Measurements from ENCODE around the gene TCEAL9. TPM values are rescaled to one million over a fixed set of nuclear protein-coding genes. Genes with fewer than 3 reads are reported as not detected.

The TCEAL9 gene
- total RNA-seq, 3 donors from 2014 or later (not counting 1 experiment from before 2014, with no cell fraction given) = 0.40 TPM; not detected in 2

DNA sequence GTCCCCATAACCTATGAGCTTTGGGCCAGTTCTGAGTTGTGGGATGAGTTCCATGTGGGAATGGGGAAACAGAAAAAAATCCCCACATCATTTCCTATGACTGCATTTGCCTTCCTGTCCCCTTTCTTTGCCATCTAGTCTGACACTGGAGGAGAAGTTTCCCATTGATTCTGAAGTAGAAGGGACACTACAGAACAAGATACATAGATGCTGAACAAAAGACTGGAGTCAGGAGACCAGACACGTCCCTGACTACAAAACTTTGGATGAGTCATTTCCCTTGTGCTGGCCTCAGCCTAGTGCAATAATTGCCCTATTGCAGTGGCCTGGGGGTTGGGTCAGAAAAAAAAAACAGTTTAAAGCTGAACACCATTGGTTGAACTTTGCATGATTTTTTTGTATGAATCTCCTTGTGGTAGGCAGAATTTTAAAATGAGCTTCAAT is 42.1 kb downstream of the TCEAL9 start:
- Mint-ChIP-seq H3K4me3 (no peak overlapping the region), H3K9me3 (no peaks in the 10 kb centered on the region), H3K4me1 (no peaks in the 10 kb centered on the region), H3K36me3 (no peaks in the 10 kb centered on the region), H3K27ac (no peak overlapping the region), H3K27me3 (ENCODE audit: low read depth in 2 of 2) (peaks cover 0 to 14% of the 10 kb centered on the region in 2 donors)
- no peak for DNase-seq
- WGBS (ENCODE audit: insufficient coverage) = 0% methylated on average over 1 of the region's 1 CpG
- Histone ChIP-seq H3K27ac (ENCODE audit: low read length) (no peak overlapping the region), H3K4me1 (ENCODE audit: control insufficient read depth, insufficient read depth, low read length) (no peaks in the 10 kb centered on the region), H3K4me3 (ENCODE audit: low read length) (no peak overlapping the region), H3K27me3 (ENCODE audit: control insufficient read depth, insufficient read depth, low read length) (no peaks in the 10 kb centered on the region), H3K9me3 (ENCODE audit: control insufficient read depth, insufficient read depth, low read length) (no peaks in the 10 kb centered on the region), H3K36me3 (ENCODE audit: control insufficient read depth, insufficient read depth, low read length) (no peaks in the 10 kb centered on the region)
- intact Hi-C loops (cut with micrococcal nuclease) = no loop called here
- TF ChIP-seq, protein P1, sequence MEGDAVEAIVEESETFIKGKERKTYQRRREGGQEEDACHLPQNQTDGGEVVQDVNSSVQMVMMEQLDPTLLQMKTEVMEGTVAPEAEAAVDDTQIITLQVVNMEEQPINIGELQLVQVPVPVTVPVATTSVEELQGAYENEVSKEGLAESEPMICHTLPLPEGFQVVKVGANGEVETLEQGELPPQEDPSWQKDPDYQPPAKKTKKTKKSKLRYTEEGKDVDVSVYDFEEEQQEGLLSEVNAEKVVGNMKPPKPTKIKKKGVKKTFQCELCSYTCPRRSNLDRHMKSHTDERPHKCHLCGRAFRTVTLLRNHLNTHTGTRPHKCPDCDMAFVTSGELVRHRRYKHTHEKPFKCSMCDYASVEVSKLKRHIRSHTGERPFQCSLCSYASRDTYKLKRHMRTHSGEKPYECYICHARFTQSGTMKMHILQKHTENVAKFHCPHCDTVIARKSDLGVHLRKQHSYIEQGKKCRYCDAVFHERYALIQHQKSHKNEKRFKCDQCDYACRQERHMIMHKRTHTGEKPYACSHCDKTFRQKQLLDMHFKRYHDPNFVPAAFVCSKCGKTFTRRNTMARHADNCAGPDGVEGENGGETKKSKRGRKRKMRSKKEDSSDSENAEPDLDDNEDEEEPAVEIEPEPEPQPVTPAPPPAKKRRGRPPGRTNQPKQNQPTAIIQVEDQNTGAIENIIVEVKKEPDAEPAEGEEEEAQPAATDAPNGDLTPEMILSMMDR (IDR thresholded peaks at IDR 0.05) = no peak
- ATAC-seq = no peak

DNA sequence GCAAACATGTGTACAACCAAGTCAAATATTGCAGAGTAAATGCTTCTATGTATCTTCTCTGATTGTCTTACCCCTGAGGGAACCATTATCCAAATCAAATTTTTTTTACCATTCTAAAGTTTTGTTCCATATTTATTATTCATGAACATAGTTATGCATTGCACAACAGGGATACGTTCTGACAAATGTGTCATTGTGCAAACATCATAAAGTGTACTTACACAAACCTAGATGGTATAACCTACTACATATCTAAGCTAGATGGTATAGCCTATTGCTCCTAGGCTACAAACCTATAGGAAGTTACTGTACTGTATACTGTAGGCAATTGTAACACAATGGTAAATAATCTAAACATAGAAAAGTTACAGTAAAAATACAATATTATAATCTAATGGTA is 43.4 kb downstream of the TCEAL9 start:
- Histone ChIP-seq H3K27me3 (ENCODE audit: control insufficient read depth, insufficient read depth, low read length) (no peaks in the 10 kb centered on the region), H3K4me3 (ENCODE audit: low read length) (no peak overlapping the region), H3K36me3 (ENCODE audit: control insufficient read depth, insufficient read depth, low read length) (no peaks in the 10 kb centered on the region), H3K9me3 (ENCODE audit: control insufficient read depth, insufficient read depth, low read length) (no peaks in the 10 kb centered on the region), H3K4me1 (ENCODE audit: control insufficient read depth, insufficient read depth, low read length) (peaks cover under 1% of the 10 kb centered on the region), H3K27ac (ENCODE audit: low read length) (no peak overlapping the region)
- Mint-ChIP-seq H3K27ac (no peak overlapping the region), H3K9me3 (no peaks in the 10 kb centered on the region), H3K4me1 (peaks cover 6% of the 10 kb centered on the region in 2 donors), H3K36me3 (no peaks in the 10 kb centered on the region), H3K4me3 (no peak overlapping the region), H3K27me3 (ENCODE audit: low read depth in 2 of 2) (peaks cover 0 to 8% of the 10 kb centered on the region in 2 donors)
- DNase-seq (no peak), ATAC-seq (no peak)
- intact Hi-C loops (cut with micrococcal nuclease) = no loop called here
- TF ChIP-seq, protein P1 (IDR thresholded peaks at IDR 0.05) = no peak
- no CpG with 5 or more reads among the region's 1 CpG for WGBS (ENCODE audit: insufficient coverage)

DNA sequence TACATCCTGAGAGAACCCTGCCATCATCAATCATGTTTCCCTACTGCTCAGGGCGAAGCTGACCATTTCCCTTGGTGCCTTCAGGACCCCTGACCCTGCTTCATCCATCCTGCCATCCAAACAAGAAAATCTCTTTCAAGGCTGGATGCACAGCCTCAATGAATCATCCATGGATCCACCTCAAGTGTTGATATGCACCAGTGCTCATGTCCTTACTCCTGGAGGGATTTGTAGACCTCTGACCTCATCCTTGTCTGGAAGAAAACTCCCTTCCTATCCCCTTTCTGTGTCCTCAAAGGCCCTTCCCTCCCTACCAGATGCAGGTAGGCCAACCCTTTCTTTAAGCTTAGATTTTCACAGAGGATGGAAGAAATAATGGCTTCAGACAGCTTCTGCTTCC is 44.6 kb downstream of the TCEAL9 start:
- Mint-ChIP-seq H3K27ac (no peak overlapping the region), H3K9me3 (no peaks in the 10 kb centered on the region), H3K36me3 (no peaks in the 10 kb centered on the region), H3K4me3 (no peak overlapping the region), H3K27me3 (ENCODE audit: low read depth in 2 of 2) (peaks cover 2 to 15% of the 10 kb centered on the region in 2 donors), H3K4me1 (peaks cover 7 to 8% of the 10 kb centered on the region in 2 donors)
- H3K9me3 ChIP-seq (ENCODE audit: control insufficient read depth, insufficient read depth, low read length) = no peaks in the 10 kb centered on the region
- intact Hi-C loops (cut with micrococcal nuclease) = no loop called here
- 79% methylated on average over 1 of the region's 1 CpG for WGBS (ENCODE audit: insufficient coverage)
- peaks cover 4% of the 10 kb centered on the region for H3K4me1 ChIP-seq (ENCODE audit: control insufficient read depth, insufficient read depth, low read length)
- no peak overlapping the region for H3K27ac ChIP-seq (ENCODE audit: low read length)
- no peak for DNase-seq
- ATAC-seq = no peak
- TF ChIP-seq, protein P1 (IDR thresholded peaks at IDR 0.05) = no peak
- no peaks in the 10 kb centered on the region for H3K36me3 ChIP-seq (ENCODE audit: control insufficient read depth, insufficient read depth, low read length)
- H3K4me3 ChIP-seq (ENCODE audit: low read length) = no peak overlapping the region
- no peaks in the 10 kb centered on the region for H3K27me3 ChIP-seq (ENCODE audit: control insufficient read depth, insufficient read depth, low read length)

Measured in natural killer cell (primary cell).